Gastrocnemius medialis (tissue), 4 donors: ENCODE data around the gene TERT.

ENCODE experiments used
- POLR2A ChIP-seq, 2 donors: fragments of 450-650 bp; IDR thresholded peaks; one replicate each; pipeline ENCODE4 v1.6.1; 2017; ENCODE audit warnings: antibody characterized with exemption in 2 of 2, mild to moderate bottlenecking in 2 of 2, moderate library complexity in 2 of 2
- TF ChIP-seq, protein P1 (sequence below), 5 experiments: fragments of 450-650 bp in 3 of 5; fragments of 200-600 bp in 2 of 5; sonication (generic) in 2 of 5; IDR thresholded peaks in 4 of 5; conservative IDR thresholded peaks in 1 of 5; 1 replicate in 4 of 5; 2 replicates in 1 of 5; pipeline ENCODE4 v1.5.1; 2016 to 2019; ENCODE audit warnings: antibody characterized with exemption in 5 of 5, mild to moderate bottlenecking in 3 of 5, moderate library complexity in 3 of 5

DNA sequence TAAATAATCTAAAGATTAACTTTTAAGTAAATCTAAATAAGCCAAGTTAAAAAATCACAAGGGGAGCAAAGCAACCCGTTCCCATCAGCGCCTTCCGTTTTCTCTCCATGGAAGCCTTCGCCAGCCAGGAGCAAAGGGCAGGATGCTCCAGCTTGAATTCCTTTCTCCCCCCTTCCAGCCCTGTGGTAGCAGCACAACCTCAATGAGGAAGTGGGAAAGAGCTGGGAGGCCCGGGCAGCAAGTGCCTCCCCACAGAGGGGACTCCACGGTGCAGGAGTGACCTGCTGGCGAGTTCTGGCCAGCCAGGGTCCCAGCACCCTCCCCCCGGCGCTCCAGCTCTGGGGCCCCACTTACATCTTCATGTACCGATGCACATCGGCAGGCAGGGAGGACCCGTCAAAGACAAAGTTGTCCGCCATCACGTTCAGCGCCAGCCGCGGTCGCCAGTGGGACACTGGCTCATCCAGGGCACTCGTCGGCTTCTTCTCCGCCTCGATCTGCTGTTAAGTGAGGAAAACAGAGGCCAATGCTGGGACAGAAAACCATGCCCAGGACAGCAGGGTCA, 43.7 kb upstream of the TERT start:
- TF ChIP-seq, protein P1, sequence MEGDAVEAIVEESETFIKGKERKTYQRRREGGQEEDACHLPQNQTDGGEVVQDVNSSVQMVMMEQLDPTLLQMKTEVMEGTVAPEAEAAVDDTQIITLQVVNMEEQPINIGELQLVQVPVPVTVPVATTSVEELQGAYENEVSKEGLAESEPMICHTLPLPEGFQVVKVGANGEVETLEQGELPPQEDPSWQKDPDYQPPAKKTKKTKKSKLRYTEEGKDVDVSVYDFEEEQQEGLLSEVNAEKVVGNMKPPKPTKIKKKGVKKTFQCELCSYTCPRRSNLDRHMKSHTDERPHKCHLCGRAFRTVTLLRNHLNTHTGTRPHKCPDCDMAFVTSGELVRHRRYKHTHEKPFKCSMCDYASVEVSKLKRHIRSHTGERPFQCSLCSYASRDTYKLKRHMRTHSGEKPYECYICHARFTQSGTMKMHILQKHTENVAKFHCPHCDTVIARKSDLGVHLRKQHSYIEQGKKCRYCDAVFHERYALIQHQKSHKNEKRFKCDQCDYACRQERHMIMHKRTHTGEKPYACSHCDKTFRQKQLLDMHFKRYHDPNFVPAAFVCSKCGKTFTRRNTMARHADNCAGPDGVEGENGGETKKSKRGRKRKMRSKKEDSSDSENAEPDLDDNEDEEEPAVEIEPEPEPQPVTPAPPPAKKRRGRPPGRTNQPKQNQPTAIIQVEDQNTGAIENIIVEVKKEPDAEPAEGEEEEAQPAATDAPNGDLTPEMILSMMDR (IDR thresholded peaks at IDR 0.05 in 4 of 5, conservative IDR thresholded peaks at IDR 0.05 in 1 of 5) = no peak
- no peak for TF ChIP-seq POLR2A (IDR thresholded peaks at IDR 0.05)
